ENCODE results near the gene CD55. TPM values are rescaled to one million over a fixed set of nuclear protein-coding genes. Genes with fewer than 3 reads are reported as not detected.

CD55 gene
- total RNA-seq, 1 donor from 2014 or later: 9.8 TPM

Other genes with a start within 250 kb of the CD55 start
- 223 TPM for gene C4BPB, start 232.8 kb upstream of the CD55 start, total RNA-seq
- 792 TPM for gene C4BPA, start 217.4 kb upstream of the CD55 start, total RNA-seq
- gene CR2, start 132.7 kb downstream of the CD55 start, total RNA-seq: 0.08 TPM
- gene CR1, start 174.5 kb downstream of the CD55 start, total RNA-seq: 1.0 TPM